Measurements from ENCODE around the gene TBC1D14.

- TF ChIP-seq POLR2A (IDR thresholded peaks at IDR 0.05; ENCODE audit: low read depth, low read length) (no peak), SPI1 (IDR thresholded peaks at IDR 0.05; ENCODE audit: low read depth, low read length) (no peak)
Observed at GRCh38 chr4:6933691-6934430, 24.2 kb downstream of the TBC1D14 start.

Data from GM12891 (cell line).